ENCODE data around the gene NXPE3.

- TF ChIP-seq POLR2A (IDR thresholded peaks at IDR 0.05): no peak
- no peak for TF ChIP-seq CTCF (IDR thresholded peaks at IDR 0.05 in 4 of 5, conservative IDR thresholded peaks at IDR 0.05 in 1 of 5)
Observed at GRCh38 chr3:101848326-101848725, 69.3 kb downstream of the NXPE3 start.

All from gastrocnemius medialis (tissue), 4 donors.